CD14-positive monocyte (primary cell): ENCODE data around the gene SUSD1. TPM values are rescaled to one million over a fixed set of nuclear protein-coding genes. Genes with fewer than 3 reads are reported as not detected.
"Not testable (repeated sequence)": the region's sequence is repeated elsewhere in the genome, so short reads cannot be mapped to it uniquely, and the experiment has no call there.

ENCODE experiments used
- DNase-seq, 3 donors: peaks; one replicate each; pipeline ENCODE4 v3.0.0-alpha.2; 2011 to 2022
- H2AFZ ChIP-seq: 2 replicates; pipeline ENCODE4 v1.6.0; 2012; ENCODE audit warnings: mild to moderate bottlenecking, low read depth, low read length, inconsistent platforms; ENCODE audit not compliant: insufficient read depth, poor library complexity, severe bottlenecking
- H3K27ac ChIP-seq, 2 donors: 1 replicate in 1 of 2; 2 replicates in 1 of 2; pipeline ENCODE4 v1.5.1; 2012 to 2013; ENCODE audit warnings: low read length in 2 of 2, control low read depth in 1 of 2, inconsistent platforms in 1 of 2, low read depth in 1 of 2, mild to moderate bottlenecking in 1 of 2
- H3K27me3 ChIP-seq, 2 donors: one replicate each; pipeline versions ENCODE4 v1.6.0 to v1.6.1; 2011 to 2013; ENCODE audit warnings: low read length in 2 of 2; ENCODE audit not compliant: control insufficient read depth in 2 of 2, insufficient read depth in 2 of 2
- H3K36me3 ChIP-seq, 2 donors: replicated peaks in 1 of 2; 1 replicate in 1 of 2; 2 replicates in 1 of 2; pipeline versions ENCODE4 v1.5.1 to v1.6.1; 2012 to 2013; ENCODE audit warnings: low read length in 2 of 2, control low read depth in 1 of 2, inconsistent platforms in 1 of 2, mild to moderate bottlenecking in 1 of 2; ENCODE audit not compliant: insufficient read depth in 2 of 2, control insufficient read depth in 1 of 2
- H3K4me1 ChIP-seq, 2 donors: 1 replicate in 1 of 2; 2 replicates in 1 of 2; pipeline versions ENCODE4 v1.5.1 to v1.6.1; 2012 to 2013; ENCODE audit warnings: low read length in 2 of 2, control low read depth in 1 of 2, inconsistent platforms in 1 of 2, mild to moderate bottlenecking in 1 of 2, moderate library complexity in 1 of 2; ENCODE audit not compliant: insufficient read depth in 2 of 2, control insufficient read depth in 1 of 2
- H3K4me2 ChIP-seq: replicated peaks from 2 replicates; pipeline ENCODE3; 2012; ENCODE audit warnings: low read length, moderate library complexity, mild to moderate bottlenecking; ENCODE audit not compliant: poor library complexity, severe bottlenecking; ENCODE audit errors: extremely low read depth
- H3K4me3 ChIP-seq, 3 experiments: fragments of 200-600 bp in 1 of 3; sonication (generic) in 1 of 3; replicated peaks in 1 of 3; 1 replicate in 2 of 3; 2 replicates in 1 of 3; pipeline ENCODE4 v1.5.1; 2011 to 2013; ENCODE audit warnings: low read length in 3 of 3, mild to moderate bottlenecking in 3 of 3, control low read depth in 2 of 3, low read depth in 2 of 3, inconsistent platforms in 1 of 3, moderate library complexity in 1 of 3
- H3K79me2 ChIP-seq: 2 replicates; pipeline ENCODE4 v1.6.0; 2012; ENCODE audit warnings: mild to moderate bottlenecking, control low read depth, inconsistent platforms, low read length, moderate library complexity; ENCODE audit not compliant: insufficient read depth
- H3K9ac ChIP-seq: 2 replicates; pipeline ENCODE4 v1.6.0; 2017; ENCODE audit warnings: low read length, mild to moderate bottlenecking; ENCODE audit not compliant: insufficient read depth, poor library complexity, severe bottlenecking
- H3K9me3 ChIP-seq, 2 donors: replicated peaks in 1 of 2; 1 replicate in 1 of 2; 2 replicates in 1 of 2; pipeline versions ENCODE4 v1.5.1 to v1.6.1; 2012 to 2013; ENCODE audit warnings: low read length in 2 of 2, control low read depth in 1 of 2; ENCODE audit not compliant: control insufficient read depth in 1 of 2, insufficient read depth in 1 of 2
- H4K20me1 ChIP-seq: 2 replicates; pipeline ENCODE4 v1.6.0; 2012; ENCODE audit warnings: mild to moderate bottlenecking, low read length, control low read depth, moderate library complexity; ENCODE audit not compliant: insufficient read depth
- H3K27ac Mint-ChIP-seq, 7 donors: one replicate each; pipeline ENCODE4 v1.8.0; 2020; ENCODE audit warnings: mild to moderate bottlenecking in 7 of 7, mixed read lengths in 7 of 7, moderate library complexity in 6 of 7, inconsistent platforms in 2 of 7
- H3K27me3 Mint-ChIP-seq, 3 donors: one replicate each; pipeline ENCODE4 v1.8.0; 2021 to 2022; ENCODE audit warnings: low read depth in 3 of 3, mild to moderate bottlenecking in 3 of 3, mixed read lengths in 3 of 3, moderate library complexity in 3 of 3, inconsistent platforms in 1 of 3
- H3K36me3 Mint-ChIP-seq, 2 donors: one replicate each; pipeline ENCODE4 v1.8.0; 2020; ENCODE audit warnings: mixed read lengths in 2 of 2, inconsistent platforms in 1 of 2, mild to moderate bottlenecking in 1 of 2
- H3K4me1 Mint-ChIP-seq: one replicate; pipeline ENCODE4 v1.8.0; 2020; ENCODE audit warnings: mild to moderate bottlenecking, mixed read lengths
- H3K4me3 Mint-ChIP-seq, 2 donors: one replicate each; pipeline ENCODE4 v1.8.0; 2020; ENCODE audit warnings: mild to moderate bottlenecking in 2 of 2, mixed read lengths in 2 of 2, moderate library complexity in 1 of 2
- H3K9me3 Mint-ChIP-seq, 7 donors: one replicate each; pipeline ENCODE4 v1.8.0; 2020 to 2022; ENCODE audit warnings: mixed read lengths in 7 of 7, mild to moderate bottlenecking in 6 of 7, moderate library complexity in 6 of 7, inconsistent platforms in 2 of 7
- WGBS: methylation state at CpG from one replicate; pipeline ENCODE4 v1.1.5; 2013; ENCODE audit warnings: missing lambda C conversion rate; ENCODE audit not compliant: insufficient coverage; 5-methylcytosine and 5-hydroxymethylcytosine counted together
- intact Hi-C, 2 donors: fragments of 100-400 bp; cut with micrococcal nuclease; formaldehyde crosslinking; loops; one replicate each; pipeline versions ENCODE4 v1.15.0 to v1.15.1; 2023
- polyA plus RNA-seq, 3 donors: library from polyadenylated mRNA; depleted of rRNA in 1 of 3; unstranded in 2 of 3; stranded (reverse) in 1 of 3; fragments of 300-500 nt in 2 of 3; fragments of >200 nt in 1 of 3; fragmentation: Illumina TruSeq in 2 of 3; gene quantifications; 1 replicate in 2 of 3; 2 replicates in 1 of 3; pipeline ENCODE4 v1.2.3, GENCODE V29; 2012 to 2021
- TF ChIP-seq, protein P1 (sequence below): fragments of 200-600 bp; IDR thresholded peaks from one replicate; pipeline ENCODE4 v1.8.0; 2022; ENCODE audit warnings: antibody characterized with exemption, mild to moderate bottlenecking

Gene SUSD1
- polyA plus RNA-seq, 3 donors: 29.1 to 42.3 (median 30.9) TPM

GRCh38 chr9:112075009-112075378 is 100.1 kb downstream of the SUSD1 start:
- H3K36me3 ChIP-seq: peaks cover 47 to 63% of the 10 kb centered on the region in 2 donors
- H3K27ac ChIP-seq: peak overlapping the region in 1 of 2 donors; percentile 22
- no peak overlapping the region for H3K4me3 ChIP-seq
- TF ChIP-seq, protein P1, sequence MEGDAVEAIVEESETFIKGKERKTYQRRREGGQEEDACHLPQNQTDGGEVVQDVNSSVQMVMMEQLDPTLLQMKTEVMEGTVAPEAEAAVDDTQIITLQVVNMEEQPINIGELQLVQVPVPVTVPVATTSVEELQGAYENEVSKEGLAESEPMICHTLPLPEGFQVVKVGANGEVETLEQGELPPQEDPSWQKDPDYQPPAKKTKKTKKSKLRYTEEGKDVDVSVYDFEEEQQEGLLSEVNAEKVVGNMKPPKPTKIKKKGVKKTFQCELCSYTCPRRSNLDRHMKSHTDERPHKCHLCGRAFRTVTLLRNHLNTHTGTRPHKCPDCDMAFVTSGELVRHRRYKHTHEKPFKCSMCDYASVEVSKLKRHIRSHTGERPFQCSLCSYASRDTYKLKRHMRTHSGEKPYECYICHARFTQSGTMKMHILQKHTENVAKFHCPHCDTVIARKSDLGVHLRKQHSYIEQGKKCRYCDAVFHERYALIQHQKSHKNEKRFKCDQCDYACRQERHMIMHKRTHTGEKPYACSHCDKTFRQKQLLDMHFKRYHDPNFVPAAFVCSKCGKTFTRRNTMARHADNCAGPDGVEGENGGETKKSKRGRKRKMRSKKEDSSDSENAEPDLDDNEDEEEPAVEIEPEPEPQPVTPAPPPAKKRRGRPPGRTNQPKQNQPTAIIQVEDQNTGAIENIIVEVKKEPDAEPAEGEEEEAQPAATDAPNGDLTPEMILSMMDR: peak; percentile 55
- intact Hi-C loops: loop anchor here in 1 of 2 donors (5.0 to 10.0 kb wide), 2 partner anchors 178 to 480 kb away; partner anchors contain the start of genes PTGR1 and UGCG
- DNase-seq: no peak
- H3K27me3 Mint-ChIP-seq: no peaks in the 10 kb centered on the region
- H3K36me3 Mint-ChIP-seq: peaks cover 53 to 85% of the 10 kb centered on the region in 2 donors
- H3K9ac ChIP-seq: no peak overlapping the region
- H3K79me2 ChIP-seq: peaks cover 3% of the 10 kb centered on the region
- no CpG with 5 or more reads among the region's 2 CpGs for WGBS
- H3K9me3 ChIP-seq: no peaks in the 10 kb centered on the region
- H3K4me3 Mint-ChIP-seq: no peak overlapping the region
- H2AFZ ChIP-seq: no peak overlapping the region
- H3K9me3 Mint-ChIP-seq: no peaks in the 10 kb centered on the region
- H3K4me1 Mint-ChIP-seq: peaks cover 31% of the 10 kb centered on the region
- no peak overlapping the region for H3K4me2 ChIP-seq
- peaks cover 5 to 11% of the 10 kb centered on the region in 2 donors for H3K4me1 ChIP-seq
- H4K20me1 ChIP-seq: peaks cover 11% of the 10 kb centered on the region
- H3K27me3 ChIP-seq: no peaks in the 10 kb centered on the region
- peak overlapping the region in 3 of 7 donors; percentile 8 to 63 (median 56) for H3K27ac Mint-ChIP-seq

- Mint-ChIP-seq H3K27me3 (no peaks in the 10 kb centered on the region), H3K27ac (peak overlapping the region in 5 of 7 donors; percentile 8 to 63 (median 56)), H3K36me3 (peaks cover 50 to 83% of the 10 kb centered on the region in 2 donors), H3K9me3 (no peaks in the 10 kb centered on the region), H3K4me1 (peaks cover 37% of the 10 kb centered on the region), H3K4me3 (no peak overlapping the region)
- no peak overlapping the region for H2AFZ ChIP-seq
- intact Hi-C loops: loop anchor here (1.0 to 10.0 kb wide), 4 partner anchors 177 to 480 kb away; partner anchors contain the start of genes PTGR1 (in 1 of the 2) and UGCG (in 1 of the 2)
- peaks cover 3% of the 10 kb centered on the region for H3K79me2 ChIP-seq
- DNase-seq: peak; percentile 20 to 53 (median 39)
- no peak overlapping the region for H3K4me3 ChIP-seq
- peak overlapping the region in 1 of 2 donors; percentile 22 for H3K27ac ChIP-seq
- H4K20me1 ChIP-seq: peaks cover 11% of the 10 kb centered on the region
- peaks cover 10 to 15% of the 10 kb centered on the region in 2 donors for H3K4me1 ChIP-seq
- H3K4me2 ChIP-seq: no peak overlapping the region
- no peak overlapping the region for H3K9ac ChIP-seq
- 90% methylated on average over 8 of the region's 11 CpGs for WGBS
- peaks cover 41 to 58% of the 10 kb centered on the region in 2 donors for H3K36me3 ChIP-seq
- TF ChIP-seq, protein P1: peak; percentile 87
- no peaks in the 10 kb centered on the region for H3K9me3 ChIP-seq
- no peaks in the 10 kb centered on the region for H3K27me3 ChIP-seq
These were observed 100.7 kb downstream of the SUSD1 start for GRCh38 chr9:112074250-112075008.

- H3K27ac ChIP-seq, H3K79me2 ChIP-seq, H3K4me3 ChIP-seq, H3K27me3 ChIP-seq, H3K4me2 ChIP-seq, DNase-seq, H3K27me3 Mint-ChIP-seq, H3K9me3 ChIP-seq, H3K9ac ChIP-seq, H3K9me3 Mint-ChIP-seq, H2AFZ ChIP-seq, H3K4me3 Mint-ChIP-seq: not testable (repeated sequence)
- intact Hi-C loops: loop anchor here (1.0 to 10.0 kb wide), 3 partner anchors 311 to 479 kb away; partner anchors contain the start of gene PTGR1 (in 1 of the 2)
- H3K36me3 ChIP-seq: peaks cover 37 to 57% of the 10 kb centered on the region in 2 donors
- Mint-ChIP-seq H3K36me3 (peaks cover 53 to 85% of the 10 kb centered on the region in 2 donors), H3K4me1 (peaks cover 40% of the 10 kb centered on the region), H3K27ac (peak overlapping the region in 5 of 7 donors; percentile 62 to 85 (median 74))
- H3K4me1 ChIP-seq: peaks cover 17 to 19% of the 10 kb centered on the region in 2 donors
- WGBS: 98% methylated on average over 7 of the region's 10 CpGs
- peaks cover 11% of the 10 kb centered on the region for H4K20me1 ChIP-seq
These were observed 101.4 kb downstream of the SUSD1 start for GRCh38 chr9:112073639-112074173.
